Smooth muscle cell (in vitro differentiated cells): ENCODE data around the gene PRKAR1B. TPM values are rescaled to one million over a fixed set of nuclear protein-coding genes. Genes with fewer than 3 reads are reported as not detected.

Experiments
- DNase-seq: peaks from one replicate; lab custom pipeline; 2025; ENCODE audit not compliant: unreplicated experiment; lab: John Stamatoyannopoulos, UW
- H2AFZ ChIP-seq: fragments of 200-600 bp; sonication (generic); 2 replicates; pipeline ENCODE4 v1.6.0; 2016; ENCODE audit warnings: antibody characterized with exemption, low read depth, mild to moderate bottlenecking
- H3F3A ChIP-seq: fragments of 200-600 bp; sonication (generic); 2 replicates; pipeline ENCODE4 v1.6.0; 2017; ENCODE audit warnings: antibody characterized with exemption, low read depth
- H3K27ac ChIP-seq: fragments of 200-600 bp; sonication (generic); 2 replicates; pipeline ENCODE4 v1.5.1; 2016; ENCODE audit warnings: low read depth, mild to moderate bottlenecking
- H3K27me3 ChIP-seq: fragments of 200-600 bp; sonication (generic); 2 replicates; pipeline ENCODE4 v1.6.1; 2016; ENCODE audit warnings: low read depth, mild to moderate bottlenecking
- H3K36me3 ChIP-seq: fragments of 200-600 bp; sonication (generic); 2 replicates; pipeline ENCODE4 v1.5.1; 2016; ENCODE audit warnings: low read depth
- H3K4me1 ChIP-seq: fragments of 200-600 bp; sonication (generic); 2 replicates; pipeline ENCODE4 v1.5.1; 2016; ENCODE audit warnings: low read depth
- H3K4me2 ChIP-seq: fragments of 200-600 bp; sonication (generic); 2 replicates; pipeline ENCODE4 v1.6.0; 2016; ENCODE audit warnings: mild to moderate bottlenecking
- H3K4me3 ChIP-seq: fragments of 200-600 bp; sonication (generic); 2 replicates; pipeline ENCODE4 v1.5.1; 2016; ENCODE audit warnings: mild to moderate bottlenecking
- H3K79me2 ChIP-seq: fragments of 200-600 bp; sonication (generic); 2 replicates; pipeline ENCODE4 v1.6.0; 2016; ENCODE audit warnings: low read depth, mild to moderate bottlenecking
- H3K9ac ChIP-seq: fragments of 200-600 bp; sonication (generic); 2 replicates; pipeline ENCODE4 v1.6.0; 2016; ENCODE audit warnings: low read depth
- H3K9me3 ChIP-seq: fragments of 200-600 bp; sonication (generic); replicated peaks from 2 replicates; pipeline ENCODE4 v1.5.1; 2016; ENCODE audit warnings: low read depth
- H4K20me1 ChIP-seq: fragments of 200-600 bp; sonication (generic); 2 replicates; pipeline ENCODE4 v1.6.0; 2016; ENCODE audit warnings: low read depth
- WGBS: methylation state at CpG from one replicate; pipeline ENCODE4 v1.1.7; 2016; ENCODE audit warnings: low lambda C conversion rate; 5-methylcytosine and 5-hydroxymethylcytosine counted together
- polyA plus RNA-seq: library from polyadenylated mRNA; unstranded; fragments of >200 nt; fragmentation: Nextera tagmentation; extraction: Ambion mirVana; gene quantifications from 2 replicates; pipeline ENCODE4 v1.2.1, GENCODE V29; 2016
- total RNA-seq: library from RNA; depleted of rRNA; stranded (reverse); fragments of >200 nt; gene quantifications from 2 replicates; pipeline ENCODE4 v1.2.3, GENCODE V29; 2014
- TF ChIP-seq, protein P1 (sequence below): fragments of 200-600 bp; sonication (generic); IDR thresholded peaks from 2 replicates; pipeline ENCODE4 v1.5.1; 2017; ENCODE audit warnings: borderline replicate concordance, mild to moderate bottlenecking, antibody characterized with exemption; ENCODE audit not compliant: insufficient read depth, poor library complexity, severe bottlenecking

The PRKAR1B gene
- total and polyA plus RNA-seq, 2 experiments from 2014 or later: 5.3 to 10.1 TPM

GRCh38 chr7:508461-509170 lies 218.5 kb downstream of the PRKAR1B start:
- DNase-seq: no peak

DNA sequence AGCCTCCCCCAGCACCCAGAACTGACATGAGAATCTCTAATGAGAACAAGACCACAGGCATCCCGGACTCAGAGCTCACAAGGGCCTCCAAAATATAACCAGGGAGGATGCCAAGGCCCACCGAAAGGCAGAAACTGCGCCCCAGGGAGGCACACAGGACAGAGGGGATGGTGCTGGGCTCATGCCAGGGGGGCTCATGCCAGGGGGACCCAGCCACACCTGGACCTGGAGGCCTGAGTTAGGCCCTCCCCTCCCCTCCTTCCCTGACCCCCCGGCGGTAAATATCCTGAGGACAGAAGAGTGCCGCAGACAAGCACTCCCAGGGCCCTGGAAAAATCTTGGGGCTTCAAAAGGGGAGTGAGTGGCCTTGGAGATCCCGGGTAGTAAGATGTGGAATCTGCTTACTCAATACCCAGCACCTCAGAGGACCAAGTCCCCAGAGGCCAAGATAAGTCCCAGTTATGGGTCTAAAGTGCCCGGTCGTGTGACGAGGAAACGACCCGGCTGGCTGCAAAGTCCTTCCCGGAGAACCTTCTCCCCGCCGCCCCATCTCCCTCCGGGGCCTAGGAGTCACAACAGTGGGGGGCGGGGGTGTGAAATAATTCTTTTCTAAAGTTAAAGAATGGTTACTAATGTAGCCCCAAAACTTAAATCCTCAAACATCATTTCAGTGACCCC lies 219.3 kb downstream of the PRKAR1B start:
- Histone ChIP-seq H4K20me1 (peaks cover 95% of the 10 kb centered on the region), H3K27ac (no peak overlapping the region), H2AFZ (no peak overlapping the region), H3K9me3 (no peaks in the 10 kb centered on the region), H3F3A (peaks cover 7% of the 10 kb centered on the region), H3K4me3 (no peak overlapping the region), H3K4me2 (no peak overlapping the region), H3K9ac (no peak overlapping the region), H3K4me1 (no peaks in the 10 kb centered on the region), H3K27me3 (no peaks in the 10 kb centered on the region), H3K79me2 (peaks cover 64% of the 10 kb centered on the region), H3K36me3 (no peaks in the 10 kb centered on the region)
- no peak for DNase-seq
- WGBS: 88% methylated on average over 15 of the region's 17 CpGs
- TF ChIP-seq, protein P1, sequence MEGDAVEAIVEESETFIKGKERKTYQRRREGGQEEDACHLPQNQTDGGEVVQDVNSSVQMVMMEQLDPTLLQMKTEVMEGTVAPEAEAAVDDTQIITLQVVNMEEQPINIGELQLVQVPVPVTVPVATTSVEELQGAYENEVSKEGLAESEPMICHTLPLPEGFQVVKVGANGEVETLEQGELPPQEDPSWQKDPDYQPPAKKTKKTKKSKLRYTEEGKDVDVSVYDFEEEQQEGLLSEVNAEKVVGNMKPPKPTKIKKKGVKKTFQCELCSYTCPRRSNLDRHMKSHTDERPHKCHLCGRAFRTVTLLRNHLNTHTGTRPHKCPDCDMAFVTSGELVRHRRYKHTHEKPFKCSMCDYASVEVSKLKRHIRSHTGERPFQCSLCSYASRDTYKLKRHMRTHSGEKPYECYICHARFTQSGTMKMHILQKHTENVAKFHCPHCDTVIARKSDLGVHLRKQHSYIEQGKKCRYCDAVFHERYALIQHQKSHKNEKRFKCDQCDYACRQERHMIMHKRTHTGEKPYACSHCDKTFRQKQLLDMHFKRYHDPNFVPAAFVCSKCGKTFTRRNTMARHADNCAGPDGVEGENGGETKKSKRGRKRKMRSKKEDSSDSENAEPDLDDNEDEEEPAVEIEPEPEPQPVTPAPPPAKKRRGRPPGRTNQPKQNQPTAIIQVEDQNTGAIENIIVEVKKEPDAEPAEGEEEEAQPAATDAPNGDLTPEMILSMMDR: no peak

More at GRCh38 chr7:508461-509170, 218.5 kb downstream of the PRKAR1B start:
- WGBS: 97% methylated on average over 11 of the region's 12 CpGs
- Histone ChIP-seq H3F3A (peaks cover 7% of the 10 kb centered on the region), H3K9me3 (no peaks in the 10 kb centered on the region), H3K36me3 (no peaks in the 10 kb centered on the region), H3K4me2 (no peak overlapping the region), H3K4me3 (no peak overlapping the region), H3K9ac (no peak overlapping the region), H3K27ac (no peak overlapping the region), H3K27me3 (no peaks in the 10 kb centered on the region), H4K20me1 (peaks cover 95% of the 10 kb centered on the region), H2AFZ (no peak overlapping the region), H3K4me1 (no peaks in the 10 kb centered on the region), H3K79me2 (peaks cover 72% of the 10 kb centered on the region)
- TF ChIP-seq, protein P1: no peak

DNA sequence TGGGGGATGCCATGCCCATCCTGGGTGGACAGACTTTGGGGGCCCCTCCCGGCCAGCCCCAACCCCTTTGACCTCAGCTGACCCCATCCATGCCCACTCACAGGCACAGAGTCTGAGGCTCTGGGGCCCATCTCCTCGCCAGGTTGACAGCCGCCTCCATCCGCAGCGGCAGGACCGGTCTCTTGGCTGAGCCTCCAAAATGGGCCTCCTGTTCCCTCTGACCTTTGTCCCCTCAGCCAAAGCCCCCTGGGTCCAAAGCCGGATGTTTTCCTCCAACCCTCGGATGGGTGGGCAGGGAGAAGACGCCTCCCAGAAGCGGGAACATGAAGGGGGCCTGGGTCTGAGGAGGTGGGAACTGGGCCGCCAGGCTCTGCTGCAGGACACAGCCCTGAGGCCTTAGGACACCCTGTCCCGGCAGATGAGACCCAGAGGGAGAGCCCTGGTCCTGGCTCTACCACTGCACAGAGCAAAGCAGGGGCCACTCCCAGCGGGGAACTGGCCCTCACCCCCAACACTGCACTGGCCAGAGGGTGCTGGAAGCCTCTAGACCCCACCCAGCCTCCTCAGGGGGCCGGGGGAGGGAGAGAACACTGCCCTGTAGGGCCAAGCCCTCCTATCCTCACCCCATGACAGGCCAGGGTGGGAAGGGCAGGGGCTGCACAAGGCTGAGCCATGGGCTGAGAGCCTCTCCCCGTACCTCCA lies 220.0 kb downstream of the PRKAR1B start:
- Histone ChIP-seq H2AFZ (no peak overlapping the region), H3K27me3 (no peaks in the 10 kb centered on the region), H3K4me1 (no peaks in the 10 kb centered on the region), H3K27ac (no peak overlapping the region), H3F3A (peaks cover 11% of the 10 kb centered on the region), H4K20me1 (peaks cover 95% of the 10 kb centered on the region), H3K4me3 (no peak overlapping the region), H3K4me2 (no peak overlapping the region), H3K9me3 (no peaks in the 10 kb centered on the region), H3K9ac (no peak overlapping the region), H3K36me3 (no peaks in the 10 kb centered on the region), H3K79me2 (peaks cover 57% of the 10 kb centered on the region)
- no peak for DNase-seq
- TF ChIP-seq, protein P1: no peak
- 94% methylated on average over 14 of the region's 15 CpGs for WGBS
